ENCODE results near the gene CENPQ. TPM values are rescaled to one million over a fixed set of nuclear protein-coding genes. Genes with fewer than 3 reads are reported as not detected.

The CENPQ gene, protein sequence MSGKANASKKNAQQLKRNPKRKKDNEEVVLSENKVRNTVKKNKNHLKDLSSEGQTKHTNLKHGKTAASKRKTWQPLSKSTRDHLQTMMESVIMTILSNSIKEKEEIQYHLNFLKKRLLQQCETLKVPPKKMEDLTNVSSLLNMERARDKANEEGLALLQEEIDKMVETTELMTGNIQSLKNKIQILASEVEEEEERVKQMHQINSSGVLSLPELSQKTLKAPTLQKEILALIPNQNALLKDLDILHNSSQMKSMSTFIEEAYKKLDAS
- total RNA-seq (2021; ENCODE audit: unreplicated experiment) (11.3 TPM), Bru-seq, nascent RNA (percentile 78 among the genes with signal in this experiment), BruChase-seq, experiment 1, labeled RNA remaining after a 6-hour chase (percentile 50 among the genes with signal in this experiment), BruChase-seq, experiment 2, labeled RNA remaining after a 2-hour chase (percentile 57 among the genes with signal in this experiment)
- 2.3 and 3.0 TPM in 2 replicates for polyA plus RNA-seq (2012)
- long read RNA-seq, partial matches to known transcripts, result 1 of 23 reads
- long read RNA-seq, other reads (novel, unspliced or antisense), result 21 of 23 reads

DNA sequence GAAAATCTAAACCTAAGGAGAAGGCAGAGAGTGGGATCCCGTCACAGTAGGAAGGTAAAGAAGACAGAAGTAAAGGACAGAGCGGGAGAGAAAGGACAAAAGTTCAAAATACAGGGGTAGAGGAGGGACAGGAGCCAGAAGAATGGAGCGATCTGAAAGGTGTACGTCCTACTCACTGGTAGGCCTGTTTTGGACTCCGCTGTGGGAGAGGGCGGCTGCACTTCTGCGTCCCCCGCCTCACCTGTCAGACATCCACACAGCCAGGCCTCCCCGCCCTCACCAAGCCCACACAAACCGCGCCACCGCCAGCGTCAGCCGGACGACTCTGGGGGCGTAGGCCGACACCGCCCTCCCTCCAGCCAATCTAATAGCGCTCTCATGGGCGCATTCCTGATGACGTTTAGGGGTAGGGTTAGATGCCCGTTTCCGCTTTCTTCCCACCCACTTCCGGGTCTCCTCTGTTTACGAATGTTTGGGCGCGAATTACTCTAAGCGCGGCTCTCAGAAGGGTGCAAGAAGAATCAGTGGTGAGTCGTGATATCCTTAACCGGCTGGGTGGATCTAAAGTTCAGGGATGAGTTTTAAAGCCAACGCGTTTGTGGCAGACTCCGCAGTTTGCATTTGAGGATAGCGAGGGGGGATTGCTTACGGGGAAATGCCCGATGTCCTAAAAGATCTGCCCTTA, at the start of gene CENPQ, which contains the start of gene MMUT:
CENPQ (plus strand) TSS at position 444 of the 685 bp plus-strand sequence. CDS start 6,807 bp downstream, outside the sequence.
MMUT (minus strand) TSS at position 327 of the 685 bp plus-strand sequence. CDS start 3,787 bp downstream, outside the sequence.
- DNase-seq (ENCODE audit: low read depth, low spot score), result peak; percentile 92
- RAD21 ChIA-PET (ENCODE audit: low non-redundant PET in 1 of 2, low total read pairs in 2 of 2, uncharacterized antibody in 2 of 2, unreplicated experiment in 2 of 2), result no interaction called here
- ATAC-seq, result peak; percentile 99
- H3K36me3 ChIP-seq (ENCODE audit: control insufficient read depth in 1 of 2, insufficient read depth in 2 of 2, low read length in 2 of 2), result no peaks in the 10 kb centered on the region
- no TSS peak for BruUV-seq (replicated peaks)
- no peaks in the 10 kb centered on the region for H3K9me2 ChIP-seq (ENCODE audit: insufficient read depth)
- intact Hi-C loops (cut with micrococcal nuclease), result loop anchor here (1.0 kb wide), 1 partner anchor 144 kb away; no protein-coding TSS in a partner anchor
- peak within 1 kb of the TSS; percentile 74 for H3K9ac ChIP-seq (ENCODE audit: low read length)
- CTCF ChIA-PET, result no interaction called here
- H3K27me3 ChIP-seq (ENCODE audit: insufficient read depth, low read length), result no peaks in the 10 kb centered on the region
- H3K79me2 ChIP-seq (ENCODE audit: insufficient read depth, low read length), result peaks cover 48% of the 10 kb centered on the region
- H3K4me3 ChIP-seq (replicated peaks in 1 of 2; ENCODE audit: low read depth in 1 of 2, low read length in 2 of 2), result peak within 1 kb of the TSS; percentile 76 to 97
- peaks cover 3 to 14% of the 10 kb centered on the region in 2 experiments; a peak in 2 of 4 replicates for H3K4me1 ChIP-seq (ENCODE audit: control insufficient read depth in 1 of 2, insufficient read depth in 2 of 2, low read length in 2 of 2)
- no peaks in the 10 kb centered on the region for H4K20me1 ChIP-seq (ENCODE audit: insufficient read depth)
- H3K4me2 ChIP-seq (ENCODE audit: low read length), result peak within 1 kb of the TSS; percentile 87
- POLR2A ChIA-PET, result no interaction called here
- H3K27ac ChIP-seq (ENCODE audit: low read depth, low read length), result peak within 1 kb of the TSS; percentile 17; the same call in 1 of the 2 replicates
- no peak within 1 kb of the TSS for H2AFZ ChIP-seq (ENCODE audit: low read depth, low read length, poor library complexity, severe bottlenecking)
- no peaks in the 10 kb centered on the region for H3K9me3 ChIP-seq (ENCODE audit: control insufficient read depth in 1 of 2, insufficient read depth in 1 of 2, low read depth in 1 of 2, low read length in 2 of 2)
- TF ChIP-seq POLR2A (IDR thresholded peaks at IDR 0.05; ENCODE audit: borderline replicate concordance, extremely low read depth, insufficient read depth, insufficient read length) (peak; percentile 41), SIN3A (IDR thresholded peaks at IDR 0.05; ENCODE audit: low read depth) (peak; percentile 96), SRF (IDR thresholded peaks at IDR 0.05; ENCODE audit: low read depth) (peak; percentile 95), ZNF274 (IDR thresholded peaks at IDR 0.05; ENCODE audit: low read depth, low read length) (no peak), CBX3 (IDR thresholded peaks at IDR 0.05; ENCODE audit: low read depth) (peak; percentile 80; the same call in 1 of the 2 replicates), EGR1 (IDR thresholded peaks at IDR 0.05; ENCODE audit: low read depth) (peak; percentile 92), FOSL1 (IDR thresholded peaks at IDR 0.05; ENCODE audit: low read depth) (no peak), ELF1 (IDR thresholded peaks at IDR 0.05; ENCODE audit: borderline replicate concordance, low read depth) (peak; percentile 87), POLR2AphosphoS5 (IDR thresholded peaks at IDR 0.05; ENCODE audit: low read depth, low read length) (peak; percentile 75), SP1 (IDR thresholded peaks at IDR 0.05; ENCODE audit: low read depth) (peak; percentile 96), CEBPB (IDR thresholded peaks at IDR 0.05; ENCODE audit: low read depth) (no peak)
- TF ChIP-seq, protein P1, sequence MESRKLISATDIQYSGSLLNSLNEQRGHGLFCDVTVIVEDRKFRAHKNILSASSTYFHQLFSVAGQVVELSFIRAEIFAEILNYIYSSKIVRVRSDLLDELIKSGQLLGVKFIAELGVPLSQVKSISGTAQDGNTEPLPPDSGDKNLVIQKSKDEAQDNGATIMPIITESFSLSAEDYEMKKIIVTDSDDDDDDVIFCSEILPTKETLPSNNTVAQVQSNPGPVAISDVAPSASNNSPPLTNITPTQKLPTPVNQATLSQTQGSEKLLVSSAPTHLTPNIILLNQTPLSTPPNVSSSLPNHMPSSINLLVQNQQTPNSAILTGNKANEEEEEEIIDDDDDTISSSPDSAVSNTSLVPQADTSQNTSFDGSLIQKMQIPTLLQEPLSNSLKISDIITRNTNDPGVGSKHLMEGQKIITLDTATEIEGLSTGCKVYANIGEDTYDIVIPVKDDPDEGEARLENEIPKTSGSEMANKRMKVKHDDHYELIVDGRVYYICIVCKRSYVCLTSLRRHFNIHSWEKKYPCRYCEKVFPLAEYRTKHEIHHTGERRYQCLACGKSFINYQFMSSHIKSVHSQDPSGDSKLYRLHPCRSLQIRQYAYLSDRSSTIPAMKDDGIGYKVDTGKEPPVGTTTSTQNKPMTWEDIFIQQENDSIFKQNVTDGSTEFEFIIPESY (IDR thresholded peaks at IDR 0.05; ENCODE audit: extremely low read depth, insufficient replicate concordance, low read length), result no peak
- TF ChIP-seq, protein P2, sequence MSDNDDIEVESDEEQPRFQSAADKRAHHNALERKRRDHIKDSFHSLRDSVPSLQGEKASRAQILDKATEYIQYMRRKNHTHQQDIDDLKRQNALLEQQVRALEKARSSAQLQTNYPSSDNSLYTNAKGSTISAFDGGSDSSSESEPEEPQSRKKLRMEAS (IDR thresholded peaks at IDR 0.05), result peak; percentile 63; the same call in 1 of the 2 replicates
